Islet of Langerhans (tissue), 1 donor: ENCODE results near the gene SH3RF3.

Source experiments
- FAIRE-seq: peaks from one replicate; lab custom pipeline; 2011; peaks lifted over from hg19 to GRCh38; lab: Jason Lieb, UNC

Gene SH3RF3

GRCh38 chr2:109243526-109244303 lies 114.7 kb downstream of the SH3RF3 start:
- FAIRE-seq, result no peak

- no peak for FAIRE-seq
These were observed 115.2 kb downstream of the SH3RF3 start for GRCh38 chr2:109244304-109244582.

- FAIRE-seq, result no peak
These were observed 115.9 kb downstream of the SH3RF3 start for GRCh38 chr2:109244750-109245382.

DNA sequence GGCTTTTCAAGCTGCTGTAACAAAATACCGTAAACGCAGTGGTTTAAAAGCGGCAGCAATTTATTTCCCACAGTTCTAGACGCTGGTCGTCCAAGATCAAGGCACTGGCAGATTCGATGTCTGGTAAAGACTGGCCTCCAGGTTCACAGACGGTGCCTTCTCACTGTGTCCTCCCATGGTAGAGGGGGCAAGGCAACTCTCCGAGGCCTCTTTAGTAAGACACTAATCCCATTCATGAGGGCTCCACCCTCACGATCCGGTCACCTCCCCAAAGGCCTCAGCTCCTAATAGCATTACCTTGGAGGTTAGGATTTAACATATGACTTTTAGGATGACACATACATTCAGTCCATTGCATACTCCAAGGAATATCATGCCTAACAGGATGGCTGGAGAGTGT lies 117.2 kb downstream of the SH3RF3 start:
- FAIRE-seq, result no peak

- no peak for FAIRE-seq
These were observed 117.6 kb downstream of the SH3RF3 start for GRCh38 chr2:109246616-109247015.

GRCh38 chr2:109247340-109247739 lies 118.3 kb downstream of the SH3RF3 start:
- FAIRE-seq, result no peak

DNA sequence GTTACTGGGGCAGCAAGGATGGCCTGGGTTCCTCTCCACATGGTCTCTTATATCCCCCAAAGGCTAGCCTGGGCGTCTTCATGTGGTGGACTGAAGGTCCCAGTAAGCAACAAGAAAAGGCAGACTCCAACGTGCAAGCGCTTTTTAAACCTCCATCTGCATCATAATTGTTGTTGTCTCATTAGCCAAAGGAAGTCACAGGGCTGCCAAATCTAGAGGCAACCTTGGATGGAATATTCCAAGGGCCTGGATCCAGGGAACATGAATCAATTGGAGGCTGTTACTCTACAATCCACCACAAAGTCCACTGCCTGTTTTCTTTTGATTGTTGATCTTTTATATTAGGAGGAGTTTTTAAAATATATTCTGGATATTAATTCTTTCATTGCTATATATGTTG lies 118.8 kb downstream of the SH3RF3 start:
- no peak for FAIRE-seq

- FAIRE-seq, result no peak
These were observed 119.6 kb downstream of the SH3RF3 start for GRCh38 chr2:109248590-109248989.

DNA sequence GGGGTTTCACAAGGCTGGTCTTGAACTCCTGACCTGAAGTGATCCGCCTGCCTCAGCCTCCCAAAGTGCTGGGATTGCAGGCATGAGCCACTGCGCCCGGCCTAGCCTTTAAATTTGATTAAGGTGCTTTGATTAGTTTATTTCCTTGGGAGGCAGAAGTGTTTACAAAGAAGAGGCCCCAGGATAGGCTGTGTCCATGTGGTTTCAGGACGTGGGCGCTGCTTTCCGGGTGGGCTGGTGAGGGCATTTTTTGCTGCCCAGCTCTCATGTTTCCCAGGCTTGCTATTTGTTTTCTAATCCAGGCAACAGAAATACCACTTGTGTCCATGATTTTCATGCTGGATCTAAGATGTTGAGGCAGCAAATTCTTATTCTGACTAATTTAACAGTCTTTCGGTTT lies 124.2 kb downstream of the SH3RF3 start:
- no peak for FAIRE-seq

DNA sequence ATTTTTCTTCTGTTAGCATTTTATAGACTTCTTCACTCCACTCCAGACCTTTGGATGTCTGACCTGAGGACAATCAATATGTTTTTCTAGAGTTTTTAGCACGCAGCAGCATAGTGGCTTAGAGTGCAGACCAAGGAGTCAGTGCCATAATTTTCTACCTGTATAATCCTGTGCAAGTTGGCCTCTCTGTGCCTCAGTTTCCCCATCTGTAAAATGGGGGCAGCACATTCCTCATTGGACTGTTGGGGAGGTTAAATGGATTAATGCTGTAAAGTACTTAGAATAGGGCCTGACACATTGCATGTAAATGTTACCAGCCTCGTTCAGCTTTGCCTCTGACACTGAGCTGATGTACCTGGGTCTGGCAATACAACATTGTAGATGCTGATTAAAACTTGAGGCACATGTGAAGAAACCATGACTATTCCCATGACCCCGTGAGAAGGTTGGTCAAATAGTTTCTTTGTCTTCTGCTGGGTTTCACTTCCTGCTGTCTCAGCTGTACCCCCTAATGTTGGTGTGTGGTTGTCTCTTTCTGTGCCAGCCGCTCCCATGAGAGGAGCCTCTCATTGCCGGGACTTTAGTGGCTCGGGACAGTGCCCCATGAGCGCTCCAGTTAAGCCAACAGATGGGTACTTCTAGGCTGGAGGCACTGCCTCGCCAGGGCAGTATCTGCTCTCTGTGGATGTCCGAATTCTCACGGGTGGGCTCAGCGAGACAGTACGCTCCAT lies 125.3 kb downstream of the SH3RF3 start:
- no peak for FAIRE-seq

DNA sequence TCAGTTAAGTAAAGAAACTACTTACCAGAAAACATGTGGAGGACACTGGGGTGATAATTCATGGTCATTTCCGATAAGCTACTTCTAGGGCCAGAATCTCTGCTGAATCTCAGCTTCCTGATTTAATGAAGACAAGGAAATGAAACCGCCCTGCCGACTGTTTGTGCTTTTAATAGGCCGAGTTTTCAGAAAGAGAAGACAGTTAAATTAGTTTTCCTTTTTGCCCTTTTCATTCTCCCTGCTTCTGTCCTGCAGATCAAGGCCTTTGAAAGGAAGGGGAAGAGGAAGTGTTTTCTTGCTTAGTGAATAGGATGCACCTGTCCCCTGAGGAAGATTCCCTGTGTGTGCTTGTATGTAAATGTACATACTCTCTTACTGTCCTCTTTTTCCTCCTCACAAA lies 126.6 kb downstream of the SH3RF3 start:
- FAIRE-seq, result no peak

GRCh38 chr2:109256111-109256510 lies 127.1 kb downstream of the SH3RF3 start:
- FAIRE-seq, result no peak

- FAIRE-seq, result no peak
These were observed 127.9 kb downstream of the SH3RF3 start for GRCh38 chr2:109256921-109257320.

DNA sequence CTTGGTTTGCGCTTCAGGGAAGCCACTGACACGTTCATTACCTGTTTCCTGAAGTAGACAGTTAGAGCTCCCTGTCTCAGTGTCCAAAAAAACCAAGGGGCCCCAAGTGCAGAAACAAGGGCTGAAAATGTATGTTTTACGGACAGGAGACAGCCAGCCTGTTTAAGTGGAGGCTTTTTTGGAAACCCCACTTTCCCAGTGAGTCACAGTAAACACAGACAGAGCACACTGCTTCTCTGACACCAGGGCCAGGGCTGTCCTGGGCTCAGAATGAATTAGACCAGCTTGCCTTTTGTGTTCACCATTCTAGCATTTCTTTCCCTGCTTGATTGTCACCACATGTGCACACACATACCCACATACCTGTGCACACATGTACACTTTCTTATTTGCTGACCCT lies 128.6 kb downstream of the SH3RF3 start:
- no peak for FAIRE-seq

DNA sequence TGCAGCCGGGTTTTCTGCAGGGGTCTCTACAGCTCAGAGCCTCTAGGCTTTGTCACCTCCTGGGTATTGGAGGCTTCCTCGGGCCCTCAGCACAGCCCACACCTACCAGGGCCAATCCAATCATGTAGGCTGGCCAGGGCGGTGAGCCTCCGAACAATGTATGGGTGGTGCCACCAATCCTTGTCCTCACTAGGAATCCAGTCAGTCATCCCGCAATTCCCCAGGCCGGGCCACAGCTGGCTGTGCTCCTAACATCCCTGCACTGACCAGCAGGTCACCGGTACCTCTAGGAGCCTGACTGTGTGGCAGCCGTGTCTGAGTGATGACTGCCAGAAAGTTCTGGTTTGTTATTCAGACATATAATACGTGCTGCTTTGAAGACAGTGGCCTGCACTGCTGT lies 129.4 kb downstream of the SH3RF3 start:
- no peak for FAIRE-seq

- FAIRE-seq, result no peak
These were observed 130.0 kb downstream of the SH3RF3 start for GRCh38 chr2:109258905-109259540.

- no peak for FAIRE-seq
These were observed 130.7 kb downstream of the SH3RF3 start for GRCh38 chr2:109259671-109260070.

- FAIRE-seq, result no peak
These were observed 131.3 kb downstream of the SH3RF3 start for GRCh38 chr2:109260116-109260855.

DNA sequence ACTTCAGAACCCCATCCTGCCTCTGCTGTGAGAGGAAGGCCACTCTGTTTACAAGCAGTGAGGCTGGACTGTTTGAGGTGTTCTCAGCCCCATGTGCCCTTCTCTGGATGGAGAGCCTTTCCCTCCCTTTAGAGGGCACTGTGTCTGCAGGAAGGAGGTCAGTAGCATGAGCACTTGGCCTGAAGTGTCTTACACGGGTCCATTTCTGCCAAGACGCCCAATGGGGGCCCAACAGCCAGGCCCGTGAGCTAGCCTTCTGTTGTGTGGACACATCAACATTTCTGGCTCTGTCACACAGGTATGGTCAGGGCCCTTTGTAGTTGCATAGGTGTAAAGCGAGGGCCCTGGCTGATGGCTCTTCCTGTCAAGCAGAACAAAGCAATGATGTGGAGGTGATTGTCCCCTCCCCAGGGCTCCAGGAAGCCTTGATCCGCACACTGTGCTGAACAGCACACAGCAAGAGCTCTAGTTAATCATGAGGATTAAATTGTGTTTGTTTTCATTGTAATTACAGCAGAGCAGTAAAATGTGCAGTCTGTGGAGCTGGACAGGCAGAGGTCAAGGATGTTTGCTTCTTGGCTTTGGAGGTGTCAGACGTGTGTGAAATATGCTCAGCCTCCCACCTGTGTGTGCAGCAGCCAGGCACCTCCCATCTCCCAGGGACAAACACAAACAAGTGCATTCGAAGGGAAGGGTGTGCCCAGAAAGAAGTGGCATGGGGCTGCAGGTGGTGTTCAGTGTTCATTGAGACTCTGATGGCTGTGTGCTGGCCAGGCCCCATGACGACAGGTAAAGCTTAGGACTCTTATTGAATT lies 132.1 kb downstream of the SH3RF3 start:
- no peak for FAIRE-seq

DNA sequence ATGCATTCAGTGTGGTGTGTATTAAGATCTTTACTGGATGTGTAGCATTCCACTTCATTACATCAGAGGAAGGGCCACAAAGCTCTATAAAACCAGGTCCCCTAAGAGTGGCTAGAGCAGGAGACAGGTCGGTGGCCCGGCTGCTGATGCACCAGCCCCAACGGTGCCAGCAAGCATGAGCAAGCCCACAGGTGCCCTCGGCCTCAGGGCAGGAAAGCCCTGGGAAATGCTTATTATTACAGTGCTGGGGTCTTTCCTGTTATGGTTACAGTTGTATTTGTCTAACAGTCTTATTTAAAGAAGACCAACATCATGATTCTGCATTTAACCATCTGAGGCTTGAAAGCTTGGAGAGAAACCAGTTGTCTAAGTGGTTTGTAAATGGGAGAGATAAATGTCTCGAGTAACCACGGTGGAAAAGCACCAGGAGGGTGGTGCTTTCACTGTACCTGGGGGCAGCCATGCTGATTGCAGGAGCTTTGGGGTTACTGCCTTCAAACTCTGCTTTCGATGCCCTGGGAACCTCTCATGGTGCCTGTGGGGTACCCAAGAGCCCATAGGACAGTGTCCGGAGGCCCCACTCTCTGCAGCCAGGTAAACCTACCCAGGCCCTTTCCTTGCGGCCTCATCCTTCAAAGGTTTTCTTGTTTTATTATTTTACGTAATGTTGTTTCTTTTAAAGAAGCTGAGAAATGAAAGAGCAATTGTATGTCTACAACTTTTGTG lies 133.1 kb downstream of the SH3RF3 start:
- no peak for FAIRE-seq
